ENCODE data around the gene PITPNC1. TPM values are rescaled to one million over a fixed set of nuclear protein-coding genes. Genes with fewer than 3 reads are reported as not detected.
"Not testable (repeated sequence)": the region's sequence is repeated elsewhere in the genome, so short reads cannot be mapped to it uniquely, and the experiment has no call there.

PITPNC1 gene
- total RNA-seq, 4 donors from 2014 or later, result 9.1 to 15.1 (median 13.3) TPM

DNA sequence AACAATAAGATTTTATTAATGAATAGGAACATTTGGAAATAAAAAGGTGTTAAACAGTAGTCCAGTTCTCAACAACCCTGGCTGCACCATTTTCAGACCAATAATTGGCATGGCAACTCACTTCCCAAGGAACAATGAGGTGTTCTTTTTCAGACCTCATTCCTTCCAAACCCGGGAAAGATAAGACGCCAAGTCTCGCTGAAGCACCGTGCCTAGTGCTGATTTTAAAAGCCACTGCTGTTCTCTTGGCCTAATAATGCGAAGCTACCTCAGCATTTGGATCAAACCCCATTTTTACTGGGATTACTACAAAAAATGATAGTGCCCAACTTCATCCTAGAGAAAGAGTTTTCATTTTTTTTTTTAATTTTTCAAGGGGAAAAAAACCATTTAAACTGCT is 265.4 kb downstream of the PITPNC1 start:
- peaks cover 17 to 56% (median 25%) of the 10 kb centered on the region in 3 donors for H3K4me1 ChIP-seq
- TF ChIP-seq POLR2A (IDR thresholded peaks at IDR 0.05), result no peak
- TF ChIP-seq, protein P1, sequence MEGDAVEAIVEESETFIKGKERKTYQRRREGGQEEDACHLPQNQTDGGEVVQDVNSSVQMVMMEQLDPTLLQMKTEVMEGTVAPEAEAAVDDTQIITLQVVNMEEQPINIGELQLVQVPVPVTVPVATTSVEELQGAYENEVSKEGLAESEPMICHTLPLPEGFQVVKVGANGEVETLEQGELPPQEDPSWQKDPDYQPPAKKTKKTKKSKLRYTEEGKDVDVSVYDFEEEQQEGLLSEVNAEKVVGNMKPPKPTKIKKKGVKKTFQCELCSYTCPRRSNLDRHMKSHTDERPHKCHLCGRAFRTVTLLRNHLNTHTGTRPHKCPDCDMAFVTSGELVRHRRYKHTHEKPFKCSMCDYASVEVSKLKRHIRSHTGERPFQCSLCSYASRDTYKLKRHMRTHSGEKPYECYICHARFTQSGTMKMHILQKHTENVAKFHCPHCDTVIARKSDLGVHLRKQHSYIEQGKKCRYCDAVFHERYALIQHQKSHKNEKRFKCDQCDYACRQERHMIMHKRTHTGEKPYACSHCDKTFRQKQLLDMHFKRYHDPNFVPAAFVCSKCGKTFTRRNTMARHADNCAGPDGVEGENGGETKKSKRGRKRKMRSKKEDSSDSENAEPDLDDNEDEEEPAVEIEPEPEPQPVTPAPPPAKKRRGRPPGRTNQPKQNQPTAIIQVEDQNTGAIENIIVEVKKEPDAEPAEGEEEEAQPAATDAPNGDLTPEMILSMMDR (IDR thresholded peaks at IDR 0.05), result no peak
- 45 to 66% methylated on average over 5 of the region's 5 CpGs for WGBS, 2 donors
- H3K36me3 ChIP-seq, result no peaks in the 10 kb centered on the region
- H3K27ac ChIP-seq, result peak overlapping the region in 1 of 4 donors; percentile 14
- no peaks in the 10 kb centered on the region for H3K9me3 ChIP-seq
- DNase-seq, result no peak
- H3K4me3 ChIP-seq, result no peak overlapping the region
- H3K27me3 ChIP-seq, result no peaks in the 10 kb centered on the region
- intact Hi-C loops (cut with DNase I), result no loop called here

- H3K4me1 ChIP-seq, result peaks cover 12 to 56% (median 21%) of the 10 kb centered on the region in 3 donors
- H3K27ac ChIP-seq, result no peak overlapping the region
- intact Hi-C loops (cut with DNase I), result no loop called here
- H3K36me3 ChIP-seq, result no peaks in the 10 kb centered on the region
- no peak overlapping the region for H3K4me3 ChIP-seq
- DNase-seq, result no peak
- no peaks in the 10 kb centered on the region for H3K9me3 ChIP-seq
- H3K27me3 ChIP-seq, result no peaks in the 10 kb centered on the region
- 82 to 91% methylated on average over 5 of the region's 5 CpGs for WGBS, 2 donors
- TF ChIP-seq, protein P1 (IDR thresholded peaks at IDR 0.05), result no peak
- no peak for TF ChIP-seq POLR2A (IDR thresholded peaks at IDR 0.05)
Observed at GRCh38 chr17:67644061-67644460, 267.0 kb downstream of the PITPNC1 start.

DNA sequence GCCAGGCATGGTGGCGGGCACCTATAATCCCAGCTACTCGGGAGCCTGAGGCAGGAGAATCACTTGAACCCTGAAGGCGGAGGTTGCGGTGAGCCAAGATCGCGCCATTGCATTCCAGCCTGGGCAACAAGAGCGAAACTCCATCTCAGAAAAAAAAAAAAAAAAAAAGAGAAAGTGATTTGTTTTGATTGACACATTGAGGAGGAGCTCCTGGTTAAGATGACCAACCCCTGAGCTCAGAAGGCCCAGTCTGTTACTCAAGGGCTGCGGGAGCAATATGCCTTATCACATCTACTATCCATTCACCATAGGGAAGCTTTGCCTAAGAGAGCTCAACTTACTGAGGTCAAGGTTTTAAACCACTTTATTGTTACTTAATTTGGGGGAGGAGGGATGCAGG is 268.1 kb downstream of the PITPNC1 start:
- H3K9me3 ChIP-seq; H3K4me3 ChIP-seq; DNase-seq; H3K36me3 ChIP-seq; intact Hi-C loops (cut with DNase I); H3K27ac ChIP-seq; H3K27me3 ChIP-seq: not testable (repeated sequence)
- WGBS, 2 donors, result 95 to 99% methylated on average over 4 to 8 of the region's 8 CpGs
- H3K4me1 ChIP-seq, result peaks cover 10 to 54% (median 10%) of the 10 kb centered on the region in 3 donors

DNA sequence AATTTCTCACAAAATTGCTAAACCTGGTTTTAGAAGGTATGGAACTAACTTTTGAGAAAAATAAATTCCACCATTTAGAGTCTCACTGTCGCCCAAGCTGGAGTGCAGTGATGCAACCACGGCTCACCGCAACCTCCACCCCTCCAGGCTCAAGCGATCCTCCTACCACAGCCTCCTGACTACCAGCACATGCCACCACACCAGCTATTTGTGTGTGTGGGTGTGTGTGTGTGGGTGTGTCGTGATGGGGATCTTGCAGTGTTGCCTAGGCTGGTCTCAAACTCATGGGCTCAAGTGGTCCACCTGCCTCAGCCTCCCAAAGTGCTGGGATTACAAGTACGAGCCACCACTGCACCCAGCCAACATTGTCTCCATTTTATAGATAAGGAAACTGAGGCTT is 269.4 kb downstream of the PITPNC1 start:
- Histone ChIP-seq H3K27me3 (no peaks in the 10 kb centered on the region), H3K36me3 (no peaks in the 10 kb centered on the region), H3K4me3 (no peak overlapping the region), H3K4me1 (peaks cover 10 to 55% (median 13%) of the 10 kb centered on the region in 3 donors), H3K9me3 (no peaks in the 10 kb centered on the region), H3K27ac (no peak overlapping the region)
- intact Hi-C loops (cut with DNase I), result no loop called here
- no peak for TF ChIP-seq POLR2A (IDR thresholded peaks at IDR 0.05)
- TF ChIP-seq, protein P1 (IDR thresholded peaks at IDR 0.05), result no peak
- no peak for DNase-seq
- 89 to 93% methylated on average over 5 of the region's 6 CpGs for WGBS, 2 donors

- intact Hi-C loops (cut with DNase I), result no loop called here
- Histone ChIP-seq H3K36me3 (no peaks in the 10 kb centered on the region), H3K27ac (peak overlapping the region; percentile 59 to 74 (median 70)), H3K27me3 (no peaks in the 10 kb centered on the region), H3K9me3 (no peaks in the 10 kb centered on the region), H3K4me1 (peaks cover 10 to 52% (median 13%) of the 10 kb centered on the region in 3 donors), H3K4me3 (no peak overlapping the region)
- no peak for TF ChIP-seq POLR2A (IDR thresholded peaks at IDR 0.05)
- 66 to 77% methylated on average over 3 to 5 of the region's 5 CpGs for WGBS, 2 donors
- DNase-seq, result no peak
Observed at GRCh38 chr17:67647482-67647881, 270.4 kb downstream of the PITPNC1 start.

DNA sequence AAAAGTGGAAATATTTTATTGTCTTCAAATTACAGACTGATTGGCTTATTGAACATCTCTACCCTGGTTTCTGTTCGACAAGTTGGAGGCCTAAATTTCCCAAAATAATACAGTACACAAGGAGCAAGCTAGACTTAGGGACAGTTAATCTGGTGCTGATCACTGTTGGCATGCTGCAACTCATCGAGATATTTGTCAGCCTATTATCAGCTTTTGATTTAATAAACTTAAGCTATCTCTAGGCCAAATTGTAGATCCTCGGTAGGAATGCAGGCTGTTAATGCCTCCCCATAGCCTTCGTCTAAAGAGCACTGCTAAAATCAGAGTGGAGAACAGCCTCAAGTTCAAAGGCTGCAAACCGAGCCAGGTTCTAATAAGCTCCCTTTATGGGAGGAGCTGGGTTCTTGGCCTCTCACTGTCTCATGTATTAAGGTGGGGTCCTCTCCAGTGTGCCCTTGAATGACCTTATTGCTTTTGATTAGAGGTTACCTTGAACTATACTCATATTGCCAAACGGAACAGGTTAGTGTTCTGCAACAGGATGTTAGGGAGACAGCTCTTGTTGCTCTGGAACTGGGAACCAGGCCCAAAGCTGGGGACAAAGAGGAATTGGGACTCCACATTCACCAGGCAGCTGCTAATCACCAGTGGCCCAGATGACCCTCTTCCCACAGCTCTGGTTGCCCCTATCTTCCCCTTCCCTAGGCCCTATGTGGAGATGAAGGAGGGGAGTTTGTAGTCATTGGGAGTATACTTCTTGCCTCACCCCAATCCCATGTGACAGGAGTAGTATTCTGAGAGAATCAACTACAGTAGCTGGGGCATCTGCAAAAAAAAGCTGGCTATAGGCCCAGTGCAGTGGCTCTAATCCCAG is 271.2 kb downstream of the PITPNC1 start:
- intact Hi-C loops (cut with DNase I), result no loop called here
- no peaks in the 10 kb centered on the region for H3K36me3 ChIP-seq
- WGBS, 2 donors, result 31 to 41% methylated on average over 6 of the region's 6 CpGs
- no peak overlapping the region for H3K4me3 ChIP-seq
- H3K4me1 ChIP-seq, result peaks cover 10 to 45% (median 13%) of the 10 kb centered on the region in 3 donors
- H3K9me3 ChIP-seq, result no peaks in the 10 kb centered on the region
- H3K27ac ChIP-seq, result peak overlapping the region; percentile 59 to 74 (median 70)
- H3K27me3 ChIP-seq, result no peaks in the 10 kb centered on the region
- TF ChIP-seq POLR2A (IDR thresholded peaks at IDR 0.05), result no peak
- TF ChIP-seq, protein P1 (IDR thresholded peaks at IDR 0.05), result no peak
- no peak for DNase-seq

- intact Hi-C loops (cut with DNase I); H3K4me3 ChIP-seq; DNase-seq; H3K27me3 ChIP-seq; H3K9me3 ChIP-seq; H3K36me3 ChIP-seq: not testable (repeated sequence)
- Histone ChIP-seq H3K4me1 (peaks cover 10 to 45% (median 13%) of the 10 kb centered on the region in 3 donors), H3K27ac (peak overlapping the region; percentile 59 to 74 (median 70))
- 94 to 100% methylated on average over 2 of the region's 3 CpGs for WGBS, 2 donors
Observed at GRCh38 chr17:67648906-67649295, 271.8 kb downstream of the PITPNC1 start.

Measured in esophagus squamous epithelium (tissue), 5 donors.